ENCODE data around the gene SRXN1.

SRXN1 gene

GRCh38 chr20:653110-653589 lies at the start of gene SRXN1:
TSS of gene SRXN1 (minus strand) at chr20:653200. CDS start at chr20:653185, 15 bp downstream.
- Histone ChIP-seq H3K4me3 (ENCODE audit: low read depth in 1 of 2, low read length in 2 of 2) (no peak within 1 kb of the TSS), H3K79me2 (ENCODE audit: insufficient read depth, low read length) (no peaks in the 10 kb centered on the region), H3K9ac (ENCODE audit: low read depth, low read length) (no peak within 1 kb of the TSS), H3K27me3 (ENCODE audit: insufficient read depth, low read length, poor library complexity) (peaks cover 7% of the 10 kb centered on the region), H2AFZ (ENCODE audit: low read depth, low read length) (no peak within 1 kb of the TSS), H3K4me2 (ENCODE audit: insufficient read depth, low read length) (no peak within 1 kb of the TSS), H3K27ac (ENCODE audit: low read length) (no peak within 1 kb of the TSS), H3K36me3 (ENCODE audit: insufficient read depth, low read length) (no peaks in the 10 kb centered on the region), H3K9me3 (ENCODE audit: insufficient read depth, low read length, severe bottlenecking) (no peaks in the 10 kb centered on the region), H4K20me1 (ENCODE audit: insufficient read depth, low read length) (no peaks in the 10 kb centered on the region), H3K4me1 (ENCODE audit: insufficient read depth, low read length) (no peaks in the 10 kb centered on the region)
- ATAC-seq (ENCODE audit: insufficient read depth, low read depth) (no peak), DNase-seq (no peak)
- TF ChIP-seq EZH2 (IDR thresholded peaks at IDR 0.05; ENCODE audit: borderline replicate concordance, low read depth, low read length, severe bottlenecking), result no peak
- peak; percentile 17 for TF ChIP-seq CTCF (IDR thresholded peaks at IDR 0.05; ENCODE audit: borderline replicate concordance, extremely low read depth, low read length, poor library complexity, severe bottlenecking)

- H3K27me3 ChIP-seq (ENCODE audit: insufficient read depth, low read length, poor library complexity), result peaks cover 7% of the 10 kb centered on the region
- TF ChIP-seq EZH2 (IDR thresholded peaks at IDR 0.05; ENCODE audit: borderline replicate concordance, low read depth, low read length, severe bottlenecking) (no peak), CTCF (IDR thresholded peaks at IDR 0.05; ENCODE audit: borderline replicate concordance, extremely low read depth, low read length, poor library complexity, severe bottlenecking) (no peak)
- no peak overlapping the region for H3K9ac ChIP-seq (ENCODE audit: low read depth, low read length)
- H3K36me3 ChIP-seq (ENCODE audit: insufficient read depth, low read length), result no peaks in the 10 kb centered on the region
- no peak for DNase-seq
- H2AFZ ChIP-seq (ENCODE audit: low read depth, low read length), result no peak overlapping the region
- no peaks in the 10 kb centered on the region for H3K4me1 ChIP-seq (ENCODE audit: insufficient read depth, low read length)
- no peak overlapping the region for H3K4me3 ChIP-seq (ENCODE audit: low read depth in 1 of 2, low read length in 2 of 2)
- ATAC-seq (ENCODE audit: insufficient read depth, low read depth), result no peak
- H3K79me2 ChIP-seq (ENCODE audit: insufficient read depth, low read length), result no peaks in the 10 kb centered on the region
- no peaks in the 10 kb centered on the region for H3K9me3 ChIP-seq (ENCODE audit: insufficient read depth, low read length, severe bottlenecking)
- H4K20me1 ChIP-seq (ENCODE audit: insufficient read depth, low read length), result no peaks in the 10 kb centered on the region
- H3K27ac ChIP-seq (ENCODE audit: low read length), result no peak overlapping the region
- no peak overlapping the region for H3K4me2 ChIP-seq (ENCODE audit: insufficient read depth, low read length)
These were observed 48.6 kb upstream of the SRXN1 start for GRCh38 chr20:701401-702129.

GRCh38 chr20:699811-700338 lies 46.9 kb upstream of the SRXN1 start:
- Histone ChIP-seq H2AFZ (ENCODE audit: low read depth, low read length) (no peak overlapping the region), H3K9ac (ENCODE audit: low read depth, low read length) (no peak overlapping the region), H3K79me2 (ENCODE audit: insufficient read depth, low read length) (no peaks in the 10 kb centered on the region), H3K4me1 (ENCODE audit: insufficient read depth, low read length) (no peaks in the 10 kb centered on the region), H3K4me3 (ENCODE audit: low read depth in 1 of 2, low read length in 2 of 2) (no peak overlapping the region), H3K27me3 (ENCODE audit: insufficient read depth, low read length, poor library complexity) (peaks cover 7% of the 10 kb centered on the region), H3K4me2 (ENCODE audit: insufficient read depth, low read length) (no peak overlapping the region), H4K20me1 (ENCODE audit: insufficient read depth, low read length) (no peaks in the 10 kb centered on the region), H3K36me3 (ENCODE audit: insufficient read depth, low read length) (no peaks in the 10 kb centered on the region), H3K9me3 (ENCODE audit: insufficient read depth, low read length, severe bottlenecking) (no peaks in the 10 kb centered on the region), H3K27ac (ENCODE audit: low read length) (no peak overlapping the region)
- TF ChIP-seq EZH2 (IDR thresholded peaks at IDR 0.05; ENCODE audit: borderline replicate concordance, low read depth, low read length, severe bottlenecking), result no peak
- TF ChIP-seq CTCF (IDR thresholded peaks at IDR 0.05; ENCODE audit: borderline replicate concordance, extremely low read depth, low read length, poor library complexity, severe bottlenecking), result no peak
- ATAC-seq (ENCODE audit: insufficient read depth, low read depth), result no peak
- no peak for DNase-seq
